IPS-NIHi11 (cell line): ENCODE measurements around the gene RHOT2.
A peak's percentile ranks its signal among the peaks of the same experiment; 100 is the strongest.

ENCODE experiments used
- DNase-seq: peaks from one replicate; pipeline ENCODE4 v3.0.0; 2012; ENCODE audit warnings: mixed read lengths, low spot score

Gene RHOT2

GRCh38 chr16:715477-716199 is 47.7 kb downstream of the RHOT2 start:
- peak; percentile 61 for DNase-seq

- DNase-seq: peak; percentile 52
Measured at GRCh38 chr16:716200-716568, 48.3 kb downstream of the RHOT2 start.

- no peak for DNase-seq
Measured at GRCh38 chr16:716768-717325, 48.9 kb downstream of the RHOT2 start.

GRCh38 chr16:717450-718245 is 49.7 kb downstream of the RHOT2 start:
- no peak for DNase-seq

GRCh38 chr16:718389-718788 is 50.5 kb downstream of the RHOT2 start:
- no peak for DNase-seq

- DNase-seq: no peak
Measured at GRCh38 chr16:718922-719321, 51.0 kb downstream of the RHOT2 start.

GRCh38 chr16:719815-720446 is 52.0 kb downstream of the RHOT2 start:
- no peak for DNase-seq

GRCh38 chr16:720447-720989 is 52.6 kb downstream of the RHOT2 start:
- peak; percentile 52 for DNase-seq

GRCh38 chr16:720990-721764 is 53.2 kb downstream of the RHOT2 start, which contains the start of gene ANTKMT:
ANTKMT (plus strand) TSS chr16:721146; CDS start chr16:721275, 129 bp downstream.
- DNase-seq: peak; percentile 95

GRCh38 chr16:721765-722540 is 54.0 kb downstream of the RHOT2 start:
- no peak for DNase-seq

GRCh38 chr16:722835-723633 is 55.1 kb downstream of the RHOT2 start:
- no peak for DNase-seq

- no peak for DNase-seq
Measured at GRCh38 chr16:723695-724094, 55.8 kb downstream of the RHOT2 start.
